Nephron progenitor cell (in vitro differentiated cells): ENCODE results near the gene OLFML2A.
"Not testable (repeated sequence)": the region's sequence is repeated elsewhere in the genome, so short reads cannot be mapped to it uniquely, and the experiment has no call there.

Source experiments
- DNase-seq: peaks from one replicate; pipeline ENCODE4 v3.0.0; 2021
- H3K27ac Mint-ChIP-seq: 2 replicates; pipeline ENCODE4 v1.8.0; 2021; ENCODE audit warnings: mild to moderate bottlenecking, moderate library complexity, mixed read lengths
- H3K27me3 Mint-ChIP-seq: 2 replicates; pipeline ENCODE4 v1.8.0; 2021; ENCODE audit warnings: mild to moderate bottlenecking, low read depth, mixed read lengths; ENCODE audit not compliant: poor library complexity
- H3K36me3 Mint-ChIP-seq: 2 replicates; pipeline ENCODE4 v1.8.0; 2021; ENCODE audit warnings: low read depth, mixed read lengths
- H3K4me1 Mint-ChIP-seq: 2 replicates; pipeline ENCODE4 v1.8.0; 2021; ENCODE audit warnings: mixed read lengths
- H3K4me3 Mint-ChIP-seq: 2 replicates; pipeline ENCODE4 v1.8.0; 2021; ENCODE audit warnings: mild to moderate bottlenecking, moderate library complexity, mixed read lengths
- H3K9me3 Mint-ChIP-seq: 2 replicates; pipeline ENCODE4 v1.8.0; 2021; ENCODE audit warnings: mild to moderate bottlenecking, moderate library complexity, mixed read lengths
- CTCF ChIP-seq: fragments of 200-600 bp; sonication (generic); IDR thresholded peaks from 2 replicates; pipeline ENCODE4 v1.5.0; 2021; ENCODE audit warnings: antibody characterized with exemption

Gene OLFML2A

GRCh38 chr9:124770359-124771020 lies 6.4 kb upstream of the OLFML2A start:
- TF ChIP-seq CTCF: no peak
- Mint-ChIP-seq H3K27me3 (peaks cover 17% of the 10 kb centered on the region), H3K4me1 (peaks cover 50% of the 10 kb centered on the region), H3K27ac (peak overlapping the region; percentile 99), H3K9me3 (no peaks in the 10 kb centered on the region), H3K36me3 (no peaks in the 10 kb centered on the region), H3K4me3 (peak overlapping the region; percentile 91)
- peak; percentile 60 for DNase-seq

GRCh38 chr9:124771021-124771866 lies 5.7 kb upstream of the OLFML2A start, which contains the start of gene NR6A1:
NR6A1 (minus strand) TSS chr9:124771311.
- Mint-ChIP-seq H3K4me1 (peaks cover 49% of the 10 kb centered on the region), H3K27ac (peak within 1 kb of the TSS; percentile 100), H3K9me3 (no peaks in the 10 kb centered on the region), H3K27me3 (peaks cover 25% of the 10 kb centered on the region), H3K4me3 (peak within 1 kb of the TSS; percentile 91), H3K36me3 (no peaks in the 10 kb centered on the region)
- no peak for TF ChIP-seq CTCF
- peak; percentile 97 for DNase-seq

GRCh38 chr9:124771867-124772679 lies 4.9 kb upstream of the OLFML2A start:
- no peaks in the 10 kb centered on the region for H3K9me3 Mint-ChIP-seq
- peak; percentile 91 for TF ChIP-seq CTCF
- no peaks in the 10 kb centered on the region for H3K36me3 Mint-ChIP-seq
- H3K27ac Mint-ChIP-seq: peak overlapping the region; percentile 100
- H3K4me1 Mint-ChIP-seq: peaks cover 46% of the 10 kb centered on the region
- DNase-seq: peak; percentile 87
- peak overlapping the region; percentile 84 for H3K4me3 Mint-ChIP-seq
- peaks cover 30% of the 10 kb centered on the region for H3K27me3 Mint-ChIP-seq

GRCh38 chr9:124772877-124773276 lies 4.1 kb upstream of the OLFML2A start:
- not testable (repeated sequence) for DNase-seq, H3K36me3 Mint-ChIP-seq, H3K27ac Mint-ChIP-seq, H3K9me3 Mint-ChIP-seq
- Mint-ChIP-seq H3K4me1 (peaks cover 38% of the 10 kb centered on the region), H3K27me3 (peaks cover 37% of the 10 kb centered on the region), H3K4me3 (peak overlapping the region; percentile 84)

GRCh38 chr9:124773473-124774128 lies 3.3 kb upstream of the OLFML2A start:
- H3K4me1 Mint-ChIP-seq: peaks cover 32% of the 10 kb centered on the region
- no peak for DNase-seq
- no peaks in the 10 kb centered on the region for H3K9me3 Mint-ChIP-seq
- H3K27me3 Mint-ChIP-seq: peaks cover 39% of the 10 kb centered on the region
- no peaks in the 10 kb centered on the region for H3K36me3 Mint-ChIP-seq
- H3K4me3 Mint-ChIP-seq: no peak overlapping the region
- no peak for TF ChIP-seq CTCF
- H3K27ac Mint-ChIP-seq: no peak overlapping the region
